WTC11 (cell line): ENCODE data around the gene DHX40.

Source experiments
- CTCF ChIP-seq: fragments of 200-600 bp; IDR thresholded peaks from 2 replicates; pipeline ENCODE4 v1.8.0; 2022; ENCODE audit warnings: antibody characterized with exemption
- E2F4 ChIP-seq: sonication (generic); formaldehyde crosslinking; IDR thresholded peaks from 2 replicates; pipeline ENCODE4 v1.8.1; 2022; ENCODE audit warnings: low read depth, mild to moderate bottlenecking, moderate library complexity, missing genetic modification reagents, borderline replicate concordance
- ERG ChIP-seq: fragments of 250-450 bp; sonication (Bioruptor Pico); IDR thresholded peaks from 2 replicates; pipeline ENCODE4 v1.8.0; 2021; ENCODE audit warnings: mild to moderate bottlenecking
- GABPB1 ChIP-seq: sonication (generic); formaldehyde crosslinking; IDR thresholded peaks from 2 replicates; pipeline ENCODE4 v1.8.1; 2023; ENCODE audit warnings: mild to moderate bottlenecking, missing genetic modification reagents
- SP1 ChIP-seq: sonication (generic); formaldehyde crosslinking; conservative IDR thresholded peaks from 2 replicates; pipeline ENCODE4 v1.8.1; 2022; ENCODE audit warnings: missing genetic modification reagents

- TF ChIP-seq CTCF (peak; percentile 77), GABPB1 (CRISPR knock-in tag) (peak; percentile 51; the same call in 1 of the 2 replicates), SP1 (CRISPR knock-in tag) (no peak), E2F4 (no peak), ERG (no peak)
Observed at GRCh38 chr17:59521465-59522126, 43.8 kb upstream of the DHX40 start.
